GM12878 (cell line): ENCODE results near the gene DCAF8. TPM values are rescaled to one million over a fixed set of nuclear protein-coding genes. Genes with fewer than 3 reads are reported as not detected.

Experiments
- BACH1 ChIP-seq: fragments of 450-650 bp; IDR thresholded peaks from 2 replicates; pipeline ENCODE4 v1.6.1; 2017; ENCODE audit warnings: mild to moderate bottlenecking, borderline replicate concordance
- CEBPB ChIP-seq, 2 experiments: fragments of 150-350 bp in 1 of 2; IDR thresholded peaks; 2 replicates each; pipeline ENCODE4 v1.6.1; 2012 to 2014; ENCODE audit warnings: low read depth in 2 of 2, low read length in 2 of 2, borderline replicate concordance in 1 of 2, inconsistent platforms in 1 of 2
- MEF2A ChIP-seq: IDR thresholded peaks from 2 replicates; pipeline ENCODE4 v1.6.1; 2011; ENCODE audit warnings: low read depth, mild to moderate bottlenecking, low read length, moderate library complexity; ENCODE audit not compliant: insufficient read depth
- MYC ChIP-seq: IDR thresholded peaks from 2 replicates; pipeline ENCODE4 v1.6.1; 2011; ENCODE audit warnings: mild to moderate bottlenecking, low read length, moderate library complexity, inconsistent platforms; ENCODE audit not compliant: insufficient read depth, insufficient replicate concordance, insufficient read length, severe bottlenecking
- NBN ChIP-seq: fragments of 450-650 bp; IDR thresholded peaks from 2 replicates; pipeline ENCODE4 v1.6.1; 2016
- PAX8 ChIP-seq: fragments of 450-650 bp; IDR thresholded peaks from 2 replicates; pipeline ENCODE4 v1.6.1; 2017; ENCODE audit warnings: mild to moderate bottlenecking, moderate library complexity
- POU2F2 ChIP-seq: IDR thresholded peaks from 3 replicates; pipeline ENCODE4 v1.6.1; 2011; ENCODE audit warnings: low read depth, mild to moderate bottlenecking, low read length, borderline replicate concordance
- RAD21 ChIP-seq: IDR thresholded peaks from 2 replicates; pipeline ENCODE4 v1.6.1; 2011; ENCODE audit warnings: mild to moderate bottlenecking, low read depth, low read length, moderate library complexity; ENCODE audit not compliant: insufficient read depth
- SIN3A ChIP-seq: IDR thresholded peaks from 2 replicates; pipeline ENCODE4 v1.6.1; 2012; ENCODE audit warnings: low read depth, low read length, improper control_type of control experiment
- SMC3 ChIP-seq: IDR thresholded peaks from 2 replicates; pipeline ENCODE4 v1.6.1; 2011; ENCODE audit warnings: low read length, improper control_type of control experiment, borderline replicate concordance
- SP1 ChIP-seq: IDR thresholded peaks from one replicate; pipeline ENCODE4 v1.6.1; 2011; ENCODE audit warnings: low read depth, low read length
- STAT1 ChIP-seq: fragments of 450-650 bp; conservative IDR thresholded peaks from 2 replicates; pipeline ENCODE4 v1.6.1; 2014; ENCODE audit warnings: antibody characterized with exemption, mild to moderate bottlenecking
- YBX1 ChIP-seq: fragments of 450-650 bp; IDR thresholded peaks from 2 replicates; pipeline ENCODE4 v1.6.1; 2016; ENCODE audit warnings: antibody characterized with exemption
- YY1 ChIP-seq: IDR thresholded peaks from 2 replicates; pipeline ENCODE4 v1.6.1; 2011; ENCODE audit warnings: low read depth, mild to moderate bottlenecking, low read length
- polyA plus RNA-seq, 11 experiments: library from polyadenylated mRNA; depleted of rRNA in 4 of 11; unstranded in 6 of 11; stranded (reverse) in 5 of 11; fragments of >200 nt; fragmentation: Nextera tagmentation in 4 of 11; fragmentation: Illumina TruSeq in 1 of 11; extraction: Ambion mirVana in 4 of 11; extraction: Trizol in 1 of 11; gene quantifications; 1 replicate in 1 of 11; 2 replicates in 10 of 11; pipeline versions ENCODE4 v1.2.1 to v1.2.3, GENCODE V29; 2011 to 2016; ENCODE audit warnings: inconsistent platforms in 2 of 11, missing spikeins in 2 of 11, low read depth in 1 of 11
- total RNA-seq, 4 experiments: library from RNA; depleted of rRNA in 3 of 4; stranded (reverse); fragments of >200 nt in 3 of 4; fragmentation: Illumina TruSeq in 1 of 4; extraction: Trizol in 1 of 4; gene quantifications; 2 replicates each; pipeline versions ENCODE4 v1.2.1 to v1.2.3, GENCODE V29; 2013 to 2021
- TF ChIP-seq, protein P1 (sequence below): fragments of 450-650 bp; IDR thresholded peaks from 2 replicates; pipeline ENCODE4 v1.6.1; 2016; ENCODE audit warnings: mild to moderate bottlenecking, moderate library complexity, borderline replicate concordance
- TF ChIP-seq, protein P2 (sequence below): fragments of 150-350 bp; IDR thresholded peaks from 2 replicates; pipeline ENCODE4 v1.6.1; 2014; ENCODE audit warnings: mild to moderate bottlenecking, low read depth, low read length
- TF ChIP-seq, protein P3 (sequence below): fragments of 450-650 bp; IDR thresholded peaks from 2 replicates; pipeline ENCODE4 v1.6.1; 2017; ENCODE audit warnings: mild to moderate bottlenecking, low read depth, inconsistent platforms; ENCODE audit not compliant: poor library complexity, severe bottlenecking
- TF ChIP-seq, protein P4 (sequence below): fragments of 450-650 bp; IDR thresholded peaks from 2 replicates; pipeline ENCODE4 v1.6.1; 2017; ENCODE audit warnings: mild to moderate bottlenecking, moderate library complexity

Gene DCAF8
- total and polyA plus RNA-seq, 10 of the 15 experiments (the other 5 are each of a cell fraction or from before 2014, with no cell fraction given), result 10.4 to 152 (median 84.6) TPM

DNA sequence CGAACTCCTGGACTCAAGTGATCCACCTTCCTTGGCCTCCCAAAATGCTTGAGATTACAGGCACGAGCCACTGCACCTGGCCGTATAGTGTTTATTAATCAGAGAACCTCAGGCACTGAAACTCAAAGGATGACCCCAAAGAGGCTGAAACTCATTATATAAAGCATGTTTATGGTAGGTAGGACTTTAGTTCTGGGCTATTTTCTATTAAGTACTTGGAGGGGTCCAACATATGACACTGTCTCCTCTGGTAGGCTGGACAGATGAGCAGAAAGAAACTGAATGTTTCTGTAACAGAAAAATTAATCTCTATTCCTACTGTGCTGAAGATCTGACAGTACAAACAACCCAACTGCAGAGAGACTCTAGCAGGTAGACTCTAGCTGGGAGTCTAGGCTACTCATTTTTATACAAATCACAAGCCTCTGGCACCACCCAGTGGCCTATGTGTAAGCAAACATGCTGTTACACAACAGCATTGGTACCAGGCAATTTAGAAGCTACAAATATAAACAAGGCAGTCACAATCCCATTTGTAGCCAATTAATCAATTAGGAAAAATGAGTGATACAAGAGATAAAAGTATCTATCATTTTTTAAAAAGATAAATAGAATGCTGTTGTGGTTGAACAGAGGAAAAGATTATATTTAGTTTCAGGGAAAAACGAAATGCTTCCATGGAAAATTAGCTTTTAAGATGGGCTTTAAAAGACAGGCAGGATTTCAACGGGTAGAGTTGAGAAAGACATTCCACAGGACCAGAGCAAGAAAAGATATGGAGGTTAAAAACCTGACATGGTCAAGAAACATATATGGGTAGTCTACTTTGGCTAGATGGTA, 10.4 kb downstream of the DCAF8 start (continued):
- TF ChIP-seq NBN (no peak), PAX8 (no peak), RAD21 (peak; percentile 90), SIN3A (no peak), SP1 (no peak), CEBPB (IDR thresholded peaks at IDR 0.05; ENCODE audit: borderline replicate concordance in 1 of 2, low read depth in 2 of 2, low read length in 2 of 2) (no peak), MEF2A (no peak), MYC (no peak), SMC3 (peak; percentile 95), YY1 (peak; percentile 35; the same call in 1 of the 2 replicates), YBX1 (no peak), STAT1 (no peak), POU2F2 (no peak), BACH1 (no peak)
- TF ChIP-seq, protein P1, sequence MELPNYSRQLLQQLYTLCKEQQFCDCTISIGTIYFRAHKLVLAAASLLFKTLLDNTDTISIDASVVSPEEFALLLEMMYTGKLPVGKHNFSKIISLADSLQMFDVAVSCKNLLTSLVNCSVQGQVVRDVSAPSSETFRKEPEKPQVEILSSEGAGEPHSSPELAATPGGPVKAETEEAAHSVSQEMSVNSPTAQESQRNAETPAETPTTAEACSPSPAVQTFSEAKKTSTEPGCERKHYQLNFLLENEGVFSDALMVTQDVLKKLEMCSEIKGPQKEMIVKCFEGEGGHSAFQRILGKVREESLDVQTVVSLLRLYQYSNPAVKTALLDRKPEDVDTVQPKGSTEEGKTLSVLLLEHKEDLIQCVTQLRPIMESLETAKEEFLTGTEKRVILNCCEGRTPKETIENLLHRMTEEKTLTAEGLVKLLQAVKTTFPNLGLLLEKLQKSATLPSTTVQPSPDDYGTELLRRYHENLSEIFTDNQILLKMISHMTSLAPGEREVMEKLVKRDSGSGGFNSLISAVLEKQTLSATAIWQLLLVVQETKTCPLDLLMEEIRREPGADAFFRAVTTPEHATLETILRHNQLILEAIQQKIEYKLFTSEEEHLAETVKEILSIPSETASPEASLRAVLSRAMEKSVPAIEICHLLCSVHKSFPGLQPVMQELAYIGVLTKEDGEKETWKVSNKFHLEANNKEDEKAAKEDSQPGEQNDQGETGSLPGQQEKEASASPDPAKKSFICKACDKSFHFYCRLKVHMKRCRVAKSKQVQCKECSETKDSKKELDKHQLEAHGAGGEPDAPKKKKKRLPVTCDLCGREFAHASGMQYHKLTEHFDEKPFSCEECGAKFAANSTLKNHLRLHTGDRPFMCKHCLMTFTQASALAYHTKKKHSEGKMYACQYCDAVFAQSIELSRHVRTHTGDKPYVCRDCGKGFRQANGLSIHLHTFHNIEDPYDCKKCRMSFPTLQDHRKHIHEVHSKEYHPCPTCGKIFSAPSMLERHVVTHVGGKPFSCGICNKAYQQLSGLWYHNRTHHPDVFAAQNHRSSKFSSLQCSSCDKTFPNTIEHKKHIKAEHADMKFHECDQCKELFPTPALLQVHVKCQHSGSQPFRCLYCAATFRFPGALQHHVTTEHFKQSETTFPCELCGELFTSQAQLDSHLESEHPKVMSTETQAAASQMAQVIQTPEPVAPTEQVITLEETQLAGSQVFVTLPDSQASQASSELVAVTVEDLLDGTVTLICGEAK, result no peak
- TF ChIP-seq, protein P2, sequence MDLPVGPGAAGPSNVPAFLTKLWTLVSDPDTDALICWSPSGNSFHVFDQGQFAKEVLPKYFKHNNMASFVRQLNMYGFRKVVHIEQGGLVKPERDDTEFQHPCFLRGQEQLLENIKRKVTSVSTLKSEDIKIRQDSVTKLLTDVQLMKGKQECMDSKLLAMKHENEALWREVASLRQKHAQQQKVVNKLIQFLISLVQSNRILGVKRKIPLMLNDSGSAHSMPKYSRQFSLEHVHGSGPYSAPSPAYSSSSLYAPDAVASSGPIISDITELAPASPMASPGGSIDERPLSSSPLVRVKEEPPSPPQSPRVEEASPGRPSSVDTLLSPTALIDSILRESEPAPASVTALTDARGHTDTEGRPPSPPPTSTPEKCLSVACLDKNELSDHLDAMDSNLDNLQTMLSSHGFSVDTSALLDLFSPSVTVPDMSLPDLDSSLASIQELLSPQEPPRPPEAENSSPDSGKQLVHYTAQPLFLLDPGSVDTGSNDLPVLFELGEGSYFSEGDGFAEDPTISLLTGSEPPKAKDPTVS, result no peak
- TF ChIP-seq, protein P3, sequence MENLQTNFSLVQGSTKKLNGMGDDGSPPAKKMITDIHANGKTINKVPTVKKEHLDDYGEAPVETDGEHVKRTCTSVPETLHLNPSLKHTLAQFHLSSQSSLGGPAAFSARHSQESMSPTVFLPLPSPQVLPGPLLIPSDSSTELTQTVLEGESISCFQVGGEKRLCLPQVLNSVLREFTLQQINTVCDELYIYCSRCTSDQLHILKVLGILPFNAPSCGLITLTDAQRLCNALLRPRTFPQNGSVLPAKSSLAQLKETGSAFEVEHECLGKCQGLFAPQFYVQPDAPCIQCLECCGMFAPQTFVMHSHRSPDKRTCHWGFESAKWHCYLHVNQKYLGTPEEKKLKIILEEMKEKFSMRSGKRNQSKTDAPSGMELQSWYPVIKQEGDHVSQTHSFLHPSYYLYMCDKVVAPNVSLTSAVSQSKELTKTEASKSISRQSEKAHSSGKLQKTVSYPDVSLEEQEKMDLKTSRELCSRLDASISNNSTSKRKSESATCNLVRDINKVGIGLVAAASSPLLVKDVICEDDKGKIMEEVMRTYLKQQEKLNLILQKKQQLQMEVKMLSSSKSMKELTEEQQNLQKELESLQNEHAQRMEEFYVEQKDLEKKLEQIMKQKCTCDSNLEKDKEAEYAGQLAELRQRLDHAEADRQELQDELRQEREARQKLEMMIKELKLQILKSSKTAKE, result peak; percentile 26
- TF ChIP-seq, protein P4, sequence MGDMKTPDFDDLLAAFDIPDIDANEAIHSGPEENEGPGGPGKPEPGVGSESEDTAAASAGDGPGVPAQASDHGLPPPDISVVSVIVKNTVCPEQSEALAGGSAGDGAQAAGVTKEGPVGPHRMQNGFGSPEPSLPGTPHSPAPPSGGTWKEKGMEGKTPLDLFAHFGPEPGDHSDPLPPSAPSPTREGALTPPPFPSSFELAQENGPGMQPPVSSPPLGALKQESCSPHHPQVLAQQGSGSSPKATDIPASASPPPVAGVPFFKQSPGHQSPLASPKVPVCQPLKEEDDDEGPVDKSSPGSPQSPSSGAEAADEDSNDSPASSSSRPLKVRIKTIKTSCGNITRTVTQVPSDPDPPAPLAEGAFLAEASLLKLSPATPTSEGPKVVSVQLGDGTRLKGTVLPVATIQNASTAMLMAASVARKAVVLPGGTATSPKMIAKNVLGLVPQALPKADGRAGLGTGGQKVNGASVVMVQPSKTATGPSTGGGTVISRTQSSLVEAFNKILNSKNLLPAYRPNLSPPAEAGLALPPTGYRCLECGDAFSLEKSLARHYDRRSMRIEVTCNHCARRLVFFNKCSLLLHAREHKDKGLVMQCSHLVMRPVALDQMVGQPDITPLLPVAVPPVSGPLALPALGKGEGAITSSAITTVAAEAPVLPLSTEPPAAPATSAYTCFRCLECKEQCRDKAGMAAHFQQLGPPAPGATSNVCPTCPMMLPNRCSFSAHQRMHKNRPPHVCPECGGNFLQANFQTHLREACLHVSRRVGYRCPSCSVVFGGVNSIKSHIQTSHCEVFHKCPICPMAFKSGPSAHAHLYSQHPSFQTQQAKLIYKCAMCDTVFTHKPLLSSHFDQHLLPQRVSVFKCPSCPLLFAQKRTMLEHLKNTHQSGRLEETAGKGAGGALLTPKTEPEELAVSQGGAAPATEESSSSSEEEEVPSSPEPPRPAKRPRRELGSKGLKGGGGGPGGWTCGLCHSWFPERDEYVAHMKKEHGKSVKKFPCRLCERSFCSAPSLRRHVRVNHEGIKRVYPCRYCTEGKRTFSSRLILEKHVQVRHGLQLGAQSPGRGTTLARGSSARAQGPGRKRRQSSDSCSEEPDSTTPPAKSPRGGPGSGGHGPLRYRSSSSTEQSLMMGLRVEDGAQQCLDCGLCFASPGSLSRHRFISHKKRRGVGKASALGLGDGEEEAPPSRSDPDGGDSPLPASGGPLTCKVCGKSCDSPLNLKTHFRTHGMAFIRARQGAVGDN, result no peak
